Activated B cell treated with CpG ODN at 0.5 μM for 24 hours (primary cell): ENCODE results near the gene MGMT. TPM values are rescaled to one million over a fixed set of nuclear protein-coding genes. Genes with fewer than 3 reads are reported as not detected.

Experiments
- ATAC-seq: fragments of 200-7000 bp; cut with Tn5 transposase; one replicate; pipeline ENCODE4 v1.10.0; 2021; ENCODE audit warnings: low read depth, mild to moderate bottlenecking, moderate library complexity
- CTCF ChIA-PET: fragments of 350-600 bp; sonication (Branson Sonifier 250); formaldehyde crosslinking; loops from one replicate; lab custom pipeline; 2021; ENCODE audit warnings: antibody characterized with exemption; lab: Charles Lee
- POLR2A ChIA-PET: fragments of 350-600 bp; sonication (Branson Sonifier 250); formaldehyde crosslinking; loops from one replicate; lab custom pipeline; 2021; ENCODE audit warnings: antibody characterized with exemption; lab: Charles Lee
- DNase-seq: peaks from one replicate; pipeline ENCODE4 v3.0.0; 2022
- H3K27ac Mint-ChIP-seq: one replicate; pipeline ENCODE4 v1.8.0; 2020; ENCODE audit warnings: mixed read lengths
- H3K27me3 Mint-ChIP-seq: one replicate; pipeline ENCODE4 v1.8.0; 2021; ENCODE audit warnings: mixed read lengths
- H3K36me3 Mint-ChIP-seq: one replicate; pipeline ENCODE4 v1.8.0; 2021; ENCODE audit warnings: low read depth, mixed read lengths
- H3K4me1 Mint-ChIP-seq: one replicate; pipeline ENCODE4 v1.8.0; 2021; ENCODE audit warnings: mixed read lengths
- H3K4me3 Mint-ChIP-seq: one replicate; pipeline ENCODE4 v1.8.0; 2020; ENCODE audit warnings: mild to moderate bottlenecking, mixed read lengths
- H3K9me3 Mint-ChIP-seq: one replicate; pipeline ENCODE4 v1.8.0; 2020; ENCODE audit warnings: mixed read lengths
- intact Hi-C: fragments of 100-400 bp; cut with micrococcal nuclease; formaldehyde crosslinking; loops from one replicate; pipeline ENCODE4 v1.15.1; 2024
- total RNA-seq: library from RNA; stranded (reverse); gene quantifications from 2 replicates; pipeline ENCODE4 v1.2.3, GENCODE V29; 2022
- TF ChIP-seq, protein P1 (sequence below): fragments of 200-600 bp; IDR thresholded peaks from one replicate; pipeline ENCODE4 v1.8.0; 2022; ENCODE audit warnings: antibody characterized with exemption, mild to moderate bottlenecking

MGMT gene
- total RNA-seq, 1 donor from 2014 or later, result 25.8 TPM

GRCh38 chr10:129523031-129523722, 56.1 kb downstream of the MGMT start:
- no peak for ATAC-seq

GRCh38 chr10:129523723-129524316, 56.8 kb downstream of the MGMT start:
- no peak for DNase-seq
- H3K27ac Mint-ChIP-seq, result no peak overlapping the region
- peaks cover 2% of the 10 kb centered on the region for H3K9me3 Mint-ChIP-seq
- ATAC-seq, result no peak
- ChIA-PET POLR2A (no interaction called here), CTCF (no interaction called here)
- TF ChIP-seq, protein P1, sequence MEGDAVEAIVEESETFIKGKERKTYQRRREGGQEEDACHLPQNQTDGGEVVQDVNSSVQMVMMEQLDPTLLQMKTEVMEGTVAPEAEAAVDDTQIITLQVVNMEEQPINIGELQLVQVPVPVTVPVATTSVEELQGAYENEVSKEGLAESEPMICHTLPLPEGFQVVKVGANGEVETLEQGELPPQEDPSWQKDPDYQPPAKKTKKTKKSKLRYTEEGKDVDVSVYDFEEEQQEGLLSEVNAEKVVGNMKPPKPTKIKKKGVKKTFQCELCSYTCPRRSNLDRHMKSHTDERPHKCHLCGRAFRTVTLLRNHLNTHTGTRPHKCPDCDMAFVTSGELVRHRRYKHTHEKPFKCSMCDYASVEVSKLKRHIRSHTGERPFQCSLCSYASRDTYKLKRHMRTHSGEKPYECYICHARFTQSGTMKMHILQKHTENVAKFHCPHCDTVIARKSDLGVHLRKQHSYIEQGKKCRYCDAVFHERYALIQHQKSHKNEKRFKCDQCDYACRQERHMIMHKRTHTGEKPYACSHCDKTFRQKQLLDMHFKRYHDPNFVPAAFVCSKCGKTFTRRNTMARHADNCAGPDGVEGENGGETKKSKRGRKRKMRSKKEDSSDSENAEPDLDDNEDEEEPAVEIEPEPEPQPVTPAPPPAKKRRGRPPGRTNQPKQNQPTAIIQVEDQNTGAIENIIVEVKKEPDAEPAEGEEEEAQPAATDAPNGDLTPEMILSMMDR, result no peak
- no peaks in the 10 kb centered on the region for H3K27me3 Mint-ChIP-seq
- H3K4me3 Mint-ChIP-seq, result no peak overlapping the region
- H3K36me3 Mint-ChIP-seq, result peaks cover 31% of the 10 kb centered on the region
- intact Hi-C loops, result no loop called here
- no peaks in the 10 kb centered on the region for H3K4me1 Mint-ChIP-seq

More at GRCh38 chr10:129523031-129523722, 56.1 kb downstream of the MGMT start:
- Mint-ChIP-seq H3K27ac (no peak overlapping the region), H3K4me1 (no peaks in the 10 kb centered on the region), H3K36me3 (peaks cover 27% of the 10 kb centered on the region), H3K9me3 (peaks cover under 1% of the 10 kb centered on the region), H3K27me3 (no peaks in the 10 kb centered on the region), H3K4me3 (no peak overlapping the region)
- intact Hi-C loops, result no loop called here
- ChIA-PET POLR2A (no interaction called here), CTCF (no interaction called here)
- DNase-seq, result no peak
- TF ChIP-seq, protein P1, result no peak

DNA sequence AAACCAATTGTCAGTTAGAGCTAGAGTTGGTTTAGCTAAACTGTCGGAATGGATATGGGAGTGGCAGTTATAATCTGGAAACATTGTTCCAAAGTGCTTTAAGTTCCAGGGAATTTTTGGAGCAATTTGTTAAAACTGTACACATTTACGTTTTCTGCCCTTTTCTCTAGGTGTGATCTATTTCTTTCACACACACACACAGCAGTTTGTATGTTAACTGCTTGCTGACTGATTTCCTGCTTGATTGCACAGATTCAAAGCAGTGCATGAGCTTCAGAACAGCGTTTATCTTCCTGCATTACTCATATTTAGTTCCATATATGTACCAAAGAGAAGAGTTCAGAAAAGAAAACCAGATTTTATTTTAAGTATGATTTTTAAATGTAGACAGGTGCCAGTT, 57.9 kb downstream of the MGMT start:
- no peak for ATAC-seq
- ChIA-PET POLR2A (no interaction called here), CTCF (no interaction called here)
- peaks cover 2% of the 10 kb centered on the region for H3K9me3 Mint-ChIP-seq
- H3K4me3 Mint-ChIP-seq, result no peak overlapping the region
- H3K4me1 Mint-ChIP-seq, result no peaks in the 10 kb centered on the region
- H3K36me3 Mint-ChIP-seq, result peaks cover 25% of the 10 kb centered on the region
- no peak overlapping the region for H3K27ac Mint-ChIP-seq
- TF ChIP-seq, protein P1, result no peak
- no peak for DNase-seq
- no peaks in the 10 kb centered on the region for H3K27me3 Mint-ChIP-seq
- intact Hi-C loops, result no loop called here

GRCh38 chr10:129525401-129525801, 58.4 kb downstream of the MGMT start:
- H3K36me3 Mint-ChIP-seq, result peaks cover 27% of the 10 kb centered on the region
- no peak for ATAC-seq
- H3K4me3 Mint-ChIP-seq, result no peak overlapping the region
- H3K27me3 Mint-ChIP-seq, result no peaks in the 10 kb centered on the region
- no peaks in the 10 kb centered on the region for H3K4me1 Mint-ChIP-seq
- ChIA-PET CTCF (no interaction called here), POLR2A (no interaction called here)
- DNase-seq, result no peak
- TF ChIP-seq, protein P1, result no peak
- peaks cover 2% of the 10 kb centered on the region for H3K9me3 Mint-ChIP-seq
- intact Hi-C loops, result no loop called here
- no peak overlapping the region for H3K27ac Mint-ChIP-seq

DNA sequence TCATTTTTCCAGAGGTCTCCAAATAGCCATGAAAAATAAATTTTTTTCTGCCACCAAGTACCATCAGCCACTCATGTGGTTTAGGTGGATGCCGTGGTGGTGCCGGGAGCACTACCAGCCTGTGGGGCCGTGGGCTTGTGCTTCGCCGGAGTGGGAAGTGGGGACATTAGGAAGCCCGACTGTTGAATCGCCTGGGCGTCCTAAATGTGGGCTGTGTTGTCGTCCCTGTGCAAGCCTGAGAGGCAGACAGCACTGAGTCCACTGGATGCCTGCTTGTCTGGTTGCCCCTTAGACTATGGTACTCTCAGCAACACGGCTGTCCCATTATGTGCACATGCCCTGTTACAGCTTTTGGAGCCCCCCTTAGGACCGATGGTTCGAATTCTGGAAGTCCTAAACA, 59.9 kb downstream of the MGMT start:
- DNase-seq (no peak), ATAC-seq (no peak)
- Mint-ChIP-seq H3K4me3 (no peak overlapping the region), H3K27me3 (no peaks in the 10 kb centered on the region), H3K27ac (no peak overlapping the region), H3K4me1 (peaks cover 7% of the 10 kb centered on the region), H3K36me3 (peaks cover 27% of the 10 kb centered on the region), H3K9me3 (peaks cover 2% of the 10 kb centered on the region)
- ChIA-PET POLR2A (no interaction called here), CTCF (no interaction called here)
- TF ChIP-seq, protein P1, result no peak
- intact Hi-C loops, result no loop called here
